Neuronal stem cell (in vitro differentiated cells): ENCODE data around the gene CORO1C.

Source experiments
- DNase-seq: peaks from one replicate; pipeline ENCODE4 v3.0.0-alpha.2; 2013; ENCODE audit warnings: low spot score
- H2AFZ ChIP-seq: one replicate; pipeline ENCODE4 v1.6.1; 2013; ENCODE audit warnings: mild to moderate bottlenecking, low read length, inconsistent platforms
- H2AK5ac ChIP-seq: 2 replicates; pipeline ENCODE4 v1.6.1; 2013; ENCODE audit warnings: low read depth, mild to moderate bottlenecking, inconsistent platforms, low read length, moderate library complexity, mixed read lengths
- H2BK120ac ChIP-seq: 2 replicates; pipeline ENCODE4 v1.6.1; 2013; ENCODE audit warnings: low read depth, mild to moderate bottlenecking, inconsistent platforms, low read length, moderate library complexity, mixed read lengths
- H2BK12ac ChIP-seq: one replicate; pipeline ENCODE4 v1.6.1; 2013; ENCODE audit warnings: low read length, inconsistent platforms
- H2BK15ac ChIP-seq: 2 replicates; pipeline ENCODE4 v1.6.1; 2013; ENCODE audit warnings: mild to moderate bottlenecking, low read length, inconsistent platforms, mixed read lengths
- H2BK5ac ChIP-seq: one replicate; pipeline ENCODE4 v1.6.1; 2013; ENCODE audit warnings: inconsistent platforms, mild to moderate bottlenecking, low read length, moderate library complexity
- H3K14ac ChIP-seq: one replicate; pipeline ENCODE4 v1.6.1; 2013; ENCODE audit warnings: low read length, inconsistent platforms
- H3K18ac ChIP-seq: 2 replicates; pipeline ENCODE4 v1.6.1; 2013; ENCODE audit warnings: low read length, inconsistent platforms
- H3K23ac ChIP-seq: 2 replicates; pipeline ENCODE4 v1.6.1; 2013; ENCODE audit warnings: low read depth, mild to moderate bottlenecking, mixed read lengths, low read length, inconsistent platforms; ENCODE audit not compliant: poor library complexity
- H3K27ac ChIP-seq: replicated peaks from 3 replicates; pipeline ENCODE4 v1.5.1; 2013; ENCODE audit warnings: low read length, inconsistent platforms
- H3K27me3 ChIP-seq, 3 experiments: 2 replicates each; pipeline ENCODE4 v1.6.1; 2013; ENCODE audit warnings: low read length in 3 of 3, mild to moderate bottlenecking in 2 of 3, inconsistent platforms in 1 of 3, low read depth in 1 of 3, mixed read lengths in 1 of 3, moderate library complexity in 1 of 3; ENCODE audit not compliant: control insufficient read depth in 3 of 3, insufficient read depth in 3 of 3
- H3K36me3 ChIP-seq, 2 donors: replicated peaks in 1 of 2; 2 replicates each; pipeline ENCODE4 v1.6.1; 2013; ENCODE audit warnings: low read length in 2 of 2; ENCODE audit not compliant: control insufficient read depth in 2 of 2, insufficient read depth in 2 of 2
- H3K4ac ChIP-seq: 2 replicates; pipeline ENCODE4 v1.6.1; 2013; ENCODE audit warnings: inconsistent platforms, mild to moderate bottlenecking, low read length, moderate library complexity
- H3K4me1 ChIP-seq, 2 donors: 1 replicate in 1 of 2; 2 replicates in 1 of 2; pipeline ENCODE4 v1.6.1; 2013; ENCODE audit warnings: low read length in 2 of 2, low read depth in 1 of 2; ENCODE audit not compliant: control insufficient read depth in 2 of 2, insufficient read depth in 1 of 2
- H3K4me2 ChIP-seq: one replicate; pipeline ENCODE4 v1.6.1; 2013; ENCODE audit warnings: mild to moderate bottlenecking, low read length, inconsistent platforms; ENCODE audit not compliant: insufficient read depth, poor library complexity, severe bottlenecking
- H3K4me3 ChIP-seq, 2 donors: 2 replicates each; pipeline ENCODE4 v1.5.1; 2013; ENCODE audit warnings: low read length in 2 of 2, mild to moderate bottlenecking in 2 of 2, inconsistent platforms in 1 of 2, moderate library complexity in 1 of 2
- H3K79me1 ChIP-seq: one replicate; pipeline ENCODE4 v1.6.1; 2013; ENCODE audit warnings: low read depth, mild to moderate bottlenecking, inconsistent platforms, low read length, moderate library complexity
- H3K9ac ChIP-seq: one replicate; pipeline ENCODE4 v1.6.1; 2013; ENCODE audit warnings: mild to moderate bottlenecking, low read depth, low read length, inconsistent platforms; ENCODE audit not compliant: poor library complexity
- H3K9me3 ChIP-seq, 2 donors: replicated peaks in 1 of 2; 2 replicates each; pipeline versions ENCODE3 to v1.6.1; 2013; ENCODE audit warnings: low read length in 2 of 2, mild to moderate bottlenecking in 2 of 2, inconsistent platforms in 1 of 2, low read depth in 1 of 2, mixed read lengths in 1 of 2, moderate library complexity in 1 of 2; ENCODE audit not compliant: control insufficient read depth in 2 of 2, insufficient read depth in 1 of 2
- H4K8ac ChIP-seq: one replicate; pipeline ENCODE4 v1.6.1; 2013; ENCODE audit warnings: low read depth, mild to moderate bottlenecking, inconsistent platforms, low read length, moderate library complexity
- H4K91ac ChIP-seq: one replicate; pipeline ENCODE4 v1.6.1; 2013; ENCODE audit warnings: low read length, low read depth, mild to moderate bottlenecking, inconsistent platforms; ENCODE audit not compliant: poor library complexity
- WGBS, 2 donors: extraction: QIAGEN DNeasy Blood & Tissue Kit; methylation state at CpG; one replicate each; pipeline ENCODE4 v1.1.7; 2013; ENCODE audit warnings: missing lambda C conversion rate in 2 of 2, mixed read lengths in 1 of 2; ENCODE audit not compliant: insufficient read length in 2 of 2, insufficient replicate concordance in 1 of 2; ENCODE audit errors: extremely low coverage in 2 of 2; 5-methylcytosine and 5-hydroxymethylcytosine counted together

Gene CORO1C

DNA sequence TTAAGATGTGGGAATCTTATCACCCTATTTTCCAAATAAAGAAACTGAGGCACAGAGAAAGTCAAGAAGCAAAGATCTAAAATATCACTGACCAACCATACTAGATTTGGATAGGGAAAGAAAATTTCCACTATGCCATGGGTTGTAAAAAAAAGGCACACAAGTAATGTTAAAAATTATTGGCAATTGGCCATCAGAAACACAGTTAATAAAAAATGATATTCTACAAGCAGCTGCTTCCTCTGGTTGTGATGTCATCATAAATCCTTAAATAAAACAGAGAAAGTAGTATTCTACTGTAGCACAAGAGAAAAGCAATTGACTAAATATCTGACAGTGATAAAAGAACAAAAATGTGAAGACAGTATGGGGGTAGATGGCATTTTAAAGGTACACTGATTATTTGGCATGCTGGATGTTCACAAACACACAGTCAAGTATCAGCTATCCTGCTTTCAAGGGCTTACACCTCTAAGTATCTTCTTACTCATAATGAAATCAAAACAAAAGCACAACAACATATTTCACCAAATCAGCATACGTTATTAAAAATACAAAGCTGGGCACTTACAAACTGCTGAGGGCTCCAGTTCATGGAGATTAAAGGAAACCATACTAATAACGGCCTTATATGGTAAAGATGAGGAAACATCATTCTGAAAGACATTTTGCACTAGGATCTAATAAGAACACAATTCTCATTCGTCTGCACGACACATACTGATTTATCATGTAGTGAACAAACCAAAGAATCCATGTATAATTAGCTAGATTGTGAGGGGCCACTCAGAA is 45.7 kb downstream of the CORO1C start:
- H2AFZ ChIP-seq, result no peak overlapping the region
- H2BK15ac ChIP-seq, result no peak overlapping the region
- H3K4me2 ChIP-seq, result no peak overlapping the region
- no peak overlapping the region for H3K14ac ChIP-seq
- no peaks in the 10 kb centered on the region for H3K27me3 ChIP-seq
- no peak overlapping the region for H2AK5ac ChIP-seq
- no peak overlapping the region for H2BK5ac ChIP-seq
- H3K9ac ChIP-seq, result no peak overlapping the region
- H3K79me1 ChIP-seq, result no peaks in the 10 kb centered on the region
- H2BK120ac ChIP-seq, result no peak overlapping the region
- H3K4ac ChIP-seq, result no peak overlapping the region
- WGBS, 2 donors, result no CpG with 5 or more reads among the region's 4 CpGs
- no peak overlapping the region for H3K4me3 ChIP-seq
- H3K4me1 ChIP-seq, result peaks cover 7 to 36% of the 10 kb centered on the region in 2 donors
- H2BK12ac ChIP-seq, result no peak overlapping the region
- H4K8ac ChIP-seq, result no peak overlapping the region
- DNase-seq, result no peak
- H3K27ac ChIP-seq, result no peak overlapping the region
- H3K36me3 ChIP-seq, result peaks cover 0 to 26% of the 10 kb centered on the region in 2 donors
- no peak overlapping the region for H3K18ac ChIP-seq
- H4K91ac ChIP-seq, result no peak overlapping the region
- H3K23ac ChIP-seq, result no peak overlapping the region
- peaks cover 0 to 2% of the 10 kb centered on the region in 2 donors for H3K9me3 ChIP-seq

DNA sequence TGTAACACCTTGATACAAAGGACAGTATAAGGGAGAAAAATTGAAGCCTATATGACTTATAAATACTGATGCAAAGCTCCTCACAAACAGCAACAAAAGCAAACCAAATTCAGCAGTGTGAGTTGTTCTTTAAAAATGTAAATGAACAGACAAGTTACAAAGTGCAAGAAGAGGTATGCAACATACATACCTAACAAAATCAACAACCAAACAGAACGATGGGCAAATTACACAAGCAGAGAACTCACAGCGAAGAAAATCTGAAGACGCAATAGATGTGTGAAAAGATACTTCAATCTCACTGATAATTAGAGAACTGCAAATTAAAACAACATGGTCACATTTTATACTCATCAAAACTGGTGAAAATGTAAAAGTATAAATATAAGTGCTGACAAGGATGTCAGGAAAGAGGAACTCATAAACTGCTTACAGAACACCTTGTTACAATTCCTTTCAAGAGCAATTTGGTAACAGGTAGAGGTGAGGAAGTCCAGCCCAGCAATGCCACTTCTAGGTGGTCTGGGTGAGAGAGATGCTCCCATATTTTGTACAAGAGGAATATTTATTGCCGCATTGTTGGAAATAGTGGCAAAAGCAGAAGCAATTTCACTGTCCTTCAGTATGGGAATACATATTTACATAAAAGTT is 47.3 kb downstream of the CORO1C start:
- WGBS, 2 donors, result no CpG with 5 or more reads among the region's 4 CpGs
- DNase-seq, result no peak
- H3K79me1 ChIP-seq, result no peaks in the 10 kb centered on the region

DNA sequence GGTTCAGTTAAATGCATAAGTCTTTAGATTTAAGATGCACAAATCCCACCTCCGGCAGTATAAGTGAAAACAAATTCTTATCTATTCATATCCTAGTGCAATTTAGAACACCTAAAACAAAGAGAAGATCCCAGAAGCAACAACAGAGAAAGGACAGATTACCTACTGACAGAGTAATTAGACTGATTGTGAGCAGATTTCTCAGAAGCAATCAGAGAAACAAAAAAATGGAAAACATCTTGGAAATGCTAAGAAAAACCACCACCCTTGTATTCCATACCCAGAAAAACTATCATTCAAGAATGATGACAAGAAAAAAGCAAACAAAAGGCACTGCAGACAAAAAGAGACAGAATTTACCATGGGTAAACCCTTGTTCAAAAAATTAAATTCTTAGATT is 50.0 kb downstream of the CORO1C start:
- peaks cover 0 to 19% of the 10 kb centered on the region in 2 donors for H3K4me1 ChIP-seq
- no peak overlapping the region for H3K4me3 ChIP-seq
- peaks cover 2% of the 10 kb centered on the region for H3K79me1 ChIP-seq
- no peak for DNase-seq
- no peak overlapping the region for H3K27ac ChIP-seq
- H2BK15ac ChIP-seq, result no peak overlapping the region
- H3K14ac ChIP-seq, result no peak overlapping the region
- H3K9me3 ChIP-seq, result peaks cover 0 to 2% of the 10 kb centered on the region in 2 donors
- H3K4me2 ChIP-seq, result no peak overlapping the region
- H3K23ac ChIP-seq, result no peak overlapping the region
- H3K18ac ChIP-seq, result no peak overlapping the region
- no peak overlapping the region for H3K4ac ChIP-seq
- no peak overlapping the region for H2BK120ac ChIP-seq
- H2BK5ac ChIP-seq, result no peak overlapping the region
- no peak overlapping the region for H4K8ac ChIP-seq
- H2AFZ ChIP-seq, result no peak overlapping the region
- peaks cover 6 to 49% of the 10 kb centered on the region in 2 donors for H3K36me3 ChIP-seq
- no peak overlapping the region for H2AK5ac ChIP-seq
- no CpG with 5 or more reads among the region's 1 CpG for WGBS, 2 donors
- H3K27me3 ChIP-seq, result no peaks in the 10 kb centered on the region
- no peak overlapping the region for H2BK12ac ChIP-seq
- H3K9ac ChIP-seq, result no peak overlapping the region
- no peak overlapping the region for H4K91ac ChIP-seq

More for the DNA sequence above, 47.3 kb downstream of the CORO1C start:
- no peak overlapping the region for H3K4me2 ChIP-seq
- no peak overlapping the region for H2AFZ ChIP-seq
- no peak overlapping the region for H3K18ac ChIP-seq
- peaks cover 0 to 39% of the 10 kb centered on the region in 2 donors for H3K36me3 ChIP-seq
- H4K8ac ChIP-seq, result no peak overlapping the region
- no peak overlapping the region for H2AK5ac ChIP-seq
- H3K14ac ChIP-seq, result no peak overlapping the region
- no peak overlapping the region for H2BK120ac ChIP-seq
- no peak overlapping the region for H4K91ac ChIP-seq
- no peak overlapping the region for H3K23ac ChIP-seq
- H3K27me3 ChIP-seq, result no peaks in the 10 kb centered on the region
- H3K4me1 ChIP-seq, result peaks cover 0 to 20% of the 10 kb centered on the region in 2 donors
- H2BK12ac ChIP-seq, result no peak overlapping the region
- H2BK5ac ChIP-seq, result no peak overlapping the region
- H3K4me3 ChIP-seq, result no peak overlapping the region
- no peak overlapping the region for H3K4ac ChIP-seq
- peaks cover 0 to 2% of the 10 kb centered on the region in 2 donors for H3K9me3 ChIP-seq
- H3K9ac ChIP-seq, result no peak overlapping the region
- H2BK15ac ChIP-seq, result no peak overlapping the region
- H3K27ac ChIP-seq, result no peak overlapping the region

DNA sequence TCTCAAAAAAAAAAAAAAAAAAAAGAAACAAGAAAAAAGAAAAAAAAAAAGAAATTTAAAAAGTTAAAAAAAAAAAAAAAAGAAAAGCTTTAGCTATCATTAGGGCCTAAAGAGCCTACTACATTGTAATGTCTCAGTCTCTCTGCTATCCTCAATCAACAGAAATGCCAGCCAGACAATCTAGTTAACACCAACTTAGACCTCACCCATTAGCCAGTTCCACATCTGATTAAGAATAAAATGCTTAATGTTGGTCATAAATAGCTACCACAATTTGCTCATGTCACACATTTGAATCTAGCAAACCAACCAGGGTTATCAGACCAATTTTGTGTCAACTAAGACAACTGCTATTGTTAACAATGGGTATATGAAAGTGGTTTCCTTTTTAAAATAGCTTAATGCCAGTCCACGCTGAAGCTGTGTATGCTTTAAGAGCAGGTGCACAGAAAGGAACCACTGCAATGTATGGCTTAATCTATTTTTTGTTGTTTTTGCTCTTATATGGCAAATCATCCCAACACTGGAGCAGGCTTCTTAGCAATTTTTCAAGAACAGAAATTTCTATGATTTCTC is 52.1 kb downstream of the CORO1C start:
- no peak for DNase-seq
- peaks cover 2% of the 10 kb centered on the region for H3K79me1 ChIP-seq
- H2BK15ac ChIP-seq, result no peak overlapping the region
- peaks cover 6 to 68% of the 10 kb centered on the region in 2 donors for H3K36me3 ChIP-seq
- H3K14ac ChIP-seq, result no peak overlapping the region
- no peak overlapping the region for H3K9ac ChIP-seq
- H3K4ac ChIP-seq, result no peak overlapping the region
- H2AFZ ChIP-seq, result no peak overlapping the region
- no peak overlapping the region for H3K4me3 ChIP-seq
- no peaks in the 10 kb centered on the region for H3K27me3 ChIP-seq
- H2BK12ac ChIP-seq, result no peak overlapping the region
- H3K4me1 ChIP-seq, result no peaks in the 10 kb centered on the region
- no peak overlapping the region for H4K91ac ChIP-seq
- no peak overlapping the region for H2BK5ac ChIP-seq
- H2AK5ac ChIP-seq, result no peak overlapping the region
- H3K18ac ChIP-seq, result no peak overlapping the region
- H2BK120ac ChIP-seq, result no peak overlapping the region
- H3K4me2 ChIP-seq, result no peak overlapping the region
- no peak overlapping the region for H3K27ac ChIP-seq
- peaks cover 0 to under 1% of the 10 kb centered on the region in 2 donors for H3K9me3 ChIP-seq
- no CpG with 5 or more reads among the region's 1 CpG for WGBS, 2 donors
- H4K8ac ChIP-seq, result no peak overlapping the region
- no peak overlapping the region for H3K23ac ChIP-seq
